Right lobe of liver (tissue), 6 donors: ENCODE data around the gene ACTN2. TPM values are rescaled to one million over a fixed set of nuclear protein-coding genes. Genes with fewer than 3 reads are reported as not detected.

Source experiments
- ATAC-seq, 4 donors: fragments of 200-7000 bp; cut with Tn5 transposase; one replicate each; pipeline ENCODE4 v1.9.1; 2020; ENCODE audit warnings: mild to moderate bottlenecking in 4 of 4, moderate library complexity in 4 of 4
- DNase-seq, 3 donors: peaks; one replicate each; pipeline ENCODE4 v3.0.0-alpha.2; 2020
- H3K27ac ChIP-seq, 3 donors: fragments of 200-600 bp; one replicate each; pipeline ENCODE4 v1.8.0; 2022
- H3K27me3 ChIP-seq, 2 donors: fragments of 200-600 bp; one replicate each; pipeline ENCODE4 v1.8.0; 2022
- H3K36me3 ChIP-seq, 4 donors: fragments of 200-600 bp; sonication (generic) in 1 of 4; one replicate each; pipeline versions ENCODE4 v1.5.1 to v1.8.0; 2017 to 2022; ENCODE audit warnings: control low read depth in 1 of 4
- H3K4me1 ChIP-seq, 4 donors: fragments of 200-600 bp; sonication (generic) in 1 of 4; one replicate each; pipeline versions ENCODE4 v1.5.1 to v1.8.0; 2017 to 2022; ENCODE audit warnings: control low read depth in 1 of 4
- H3K4me3 ChIP-seq, 3 donors: fragments of 200-600 bp; one replicate each; pipeline ENCODE4 v1.8.0; 2022
- H3K9me3 ChIP-seq, 4 donors: fragments of 200-600 bp; sonication (generic) in 1 of 4; one replicate each; pipeline versions ENCODE4 v1.5.1 to v1.8.0; 2017 to 2022; ENCODE audit warnings: control low read depth in 1 of 4
- CTCF ChIP-seq, 4 donors: fragments of 200-600 bp in 3 of 4; fragments of 450-650 bp in 1 of 4; IDR thresholded peaks; one replicate each; pipeline versions ENCODE4 v1.5.1 to v1.8.0; 2016 to 2022; ENCODE audit warnings: antibody characterized with exemption in 4 of 4, mild to moderate bottlenecking in 2 of 4
- POLR2A ChIP-seq: fragments of 450-650 bp; IDR thresholded peaks from one replicate; pipeline ENCODE4 v1.6.1; 2017; ENCODE audit warnings: antibody characterized with exemption, mild to moderate bottlenecking
- WGBS: methylation state at CpG from one replicate; pipeline ENCODE4 v1.1.6; 2018; ENCODE audit warnings: low coverage, low lambda C conversion rate; ENCODE audit not compliant: insufficient coverage; ENCODE audit errors: missing lambda C conversion rate; 5-methylcytosine and 5-hydroxymethylcytosine counted together
- intact Hi-C, 2 donors: fragments of 100-400 bp; cut with DNase I; formaldehyde crosslinking; loops; one replicate each; pipeline versions ENCODE4 v1.11.2 to v1.14.1; 2022
- total RNA-seq, 6 experiments: library from RNA; depleted of rRNA in 2 of 6; stranded (reverse); fragments of >200 nt in 2 of 6; fragmentation: NEBNext Ultra II Directional in 3 of 6; extraction: Animal tissue kit (Norgen Biotek cat#: 25700) in 3 of 6; gene quantifications; one replicate each; pipeline versions ENCODE4 v1.1.0 to v1.2.4, GENCODE V29; 2016 to 2023
- donor health status: DM: no; HTN: yes; CAD: no.
- donor health status: DM: no; HTN: no; CAD: no.
- donor health status: DM: no; HTN: no; CAD: no.
- donor health status: DM: no; HTN: yes; CAD: no.
- donor health status: DM: no; HTN: yes; CAD: no.

The ACTN2 gene
- total RNA-seq, 6 experiments from 2014 or later = 0.29 to 1.4 (median 0.58) TPM; not detected in 1

DNA sequence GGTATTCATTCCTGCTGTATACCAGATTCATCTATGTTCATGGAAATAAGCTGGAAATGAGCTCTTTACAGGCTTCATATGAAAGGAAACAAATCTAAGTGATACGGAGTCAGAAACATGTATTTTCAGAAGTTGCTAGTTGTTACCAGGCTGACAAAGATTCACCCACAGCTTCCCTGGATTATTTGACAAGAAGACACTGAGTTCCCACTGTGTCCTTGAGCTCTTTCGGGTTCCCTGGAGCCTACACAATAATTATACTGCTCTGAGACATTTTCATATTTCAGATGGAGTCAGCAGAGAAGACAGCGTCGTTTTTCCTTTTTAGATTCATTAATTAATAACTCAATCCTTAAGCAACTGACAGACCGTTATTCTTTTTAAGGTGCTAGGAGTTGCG, 79.5 kb downstream of the ACTN2 start:
- no peaks in the 10 kb centered on the region for H3K36me3 ChIP-seq
- H3K27ac ChIP-seq = no peak overlapping the region
- peaks cover 0 to 31% (median 14%) of the 10 kb centered on the region in 4 donors for H3K4me1 ChIP-seq
- no peak for ATAC-seq
- no peak overlapping the region for H3K4me3 ChIP-seq
- no peak for TF ChIP-seq CTCF (IDR thresholded peaks at IDR 0.05)
- TF ChIP-seq POLR2A = no peak
- WGBS = 33% methylated on average over 6 of the region's 6 CpGs
- DNase-seq = no peak
- no peaks in the 10 kb centered on the region for H3K9me3 ChIP-seq
- intact Hi-C loops = no loop called here
- H3K27me3 ChIP-seq = no peaks in the 10 kb centered on the region

- Histone ChIP-seq H3K4me3 (no peak overlapping the region), H3K4me1 (peaks cover 0 to 26% (median 11%) of the 10 kb centered on the region in 4 donors), H3K36me3 (no peaks in the 10 kb centered on the region), H3K9me3 (no peaks in the 10 kb centered on the region), H3K27ac (no peak overlapping the region), H3K27me3 (no peaks in the 10 kb centered on the region)
- intact Hi-C loops = no loop called here
- TF ChIP-seq POLR2A (no peak), CTCF (IDR thresholded peaks at IDR 0.05) (no peak)
- 8% methylated on average over 3 of the region's 3 CpGs for WGBS
- DNase-seq (no peak), ATAC-seq (peak; percentile 77 to 90 (median 87))
These were observed 80.2 kb downstream of the ACTN2 start for GRCh38 chr1:236766506-236766905.

DNA sequence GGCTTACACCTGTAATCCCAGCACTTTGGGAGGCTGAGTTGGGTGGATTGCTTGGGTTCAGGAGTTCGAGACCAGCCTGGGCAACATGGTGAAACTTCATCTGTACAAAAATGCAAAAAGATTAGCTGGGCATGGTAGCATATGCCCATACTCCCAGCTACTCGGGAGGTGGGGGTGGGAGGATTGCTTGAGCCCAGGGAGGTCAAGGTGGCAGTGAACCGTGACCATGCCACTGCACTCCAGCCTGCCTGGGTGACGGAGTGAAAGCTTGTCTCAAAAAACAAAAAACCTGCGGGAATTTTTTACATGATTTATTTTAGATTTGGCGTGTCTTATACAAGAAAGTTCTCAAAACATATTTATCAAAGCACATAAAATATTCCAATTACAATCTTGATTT, 81.0 kb downstream of the ACTN2 start:
- TF ChIP-seq CTCF (IDR thresholded peaks at IDR 0.05) = no peak
- TF ChIP-seq POLR2A = no peak
- H3K36me3 ChIP-seq = no peaks in the 10 kb centered on the region
- H3K4me3 ChIP-seq = no peak overlapping the region
- intact Hi-C loops = no loop called here
- no peak overlapping the region for H3K27ac ChIP-seq
- no peaks in the 10 kb centered on the region for H3K9me3 ChIP-seq
- peaks cover 0 to 20% (median 8%) of the 10 kb centered on the region in 4 donors for H3K4me1 ChIP-seq
- H3K27me3 ChIP-seq = no peaks in the 10 kb centered on the region
- DNase-seq = no peak
- no peak for ATAC-seq
- WGBS = 84% methylated on average over 6 of the region's 6 CpGs

DNA sequence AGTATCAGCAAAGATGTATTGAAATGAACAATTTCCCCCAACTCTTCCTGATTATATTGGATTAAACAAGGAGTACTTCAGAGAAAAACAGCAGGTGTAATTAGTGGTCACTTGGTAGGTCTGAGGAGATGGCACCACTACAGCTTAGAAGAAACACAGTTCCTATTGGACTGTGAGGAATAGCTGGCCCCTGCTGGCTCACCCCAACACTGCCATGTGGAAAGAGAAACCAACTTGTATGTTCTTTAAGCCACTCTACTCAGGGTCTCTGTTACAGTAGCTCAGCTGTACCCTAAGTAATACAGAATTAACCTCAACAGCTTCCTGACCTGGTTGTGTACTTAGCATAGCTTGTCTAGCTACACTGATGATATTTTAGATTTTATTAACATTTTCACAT, 82.3 kb downstream of the ACTN2 start:
- intact Hi-C loops = no loop called here
- H3K27ac ChIP-seq = no peak overlapping the region
- ATAC-seq (no peak), DNase-seq (no peak)
- no peaks in the 10 kb centered on the region for H3K27me3 ChIP-seq
- H3K4me3 ChIP-seq = no peak overlapping the region
- no peak for TF ChIP-seq POLR2A
- no peak for TF ChIP-seq CTCF (IDR thresholded peaks at IDR 0.05)
- no peaks in the 10 kb centered on the region for H3K36me3 ChIP-seq
- H3K4me1 ChIP-seq = peaks cover 0 to 20% (median 8%) of the 10 kb centered on the region in 4 donors
- no peaks in the 10 kb centered on the region for H3K9me3 ChIP-seq

DNA sequence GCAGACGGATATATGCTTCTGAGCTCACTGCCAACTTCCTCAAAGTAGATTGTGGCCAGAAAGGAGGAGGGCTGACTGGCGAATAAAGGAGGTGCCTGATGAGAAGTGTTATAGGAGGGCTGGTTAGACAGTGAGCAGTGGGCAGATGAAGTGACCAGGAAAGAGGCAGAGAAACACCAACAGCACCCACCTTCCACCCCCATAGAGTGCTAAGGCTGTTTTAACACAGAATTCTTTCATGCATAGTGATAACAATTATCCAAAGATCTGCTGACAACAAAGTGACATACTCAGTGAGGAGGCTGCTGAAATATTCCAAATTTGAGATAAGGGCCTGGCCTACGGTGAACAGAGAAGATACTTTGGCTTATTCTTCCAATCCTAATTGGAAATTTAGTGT, 87.6 kb downstream of the ACTN2 start:
- DNase-seq (no peak), ATAC-seq (no peak)
- Histone ChIP-seq H3K27ac (no peak overlapping the region), H3K9me3 (no peaks in the 10 kb centered on the region), H3K4me3 (no peak overlapping the region), H3K36me3 (no peaks in the 10 kb centered on the region), H3K27me3 (no peaks in the 10 kb centered on the region), H3K4me1 (no peaks in the 10 kb centered on the region)
- 68% methylated on average over 3 of the region's 3 CpGs for WGBS
- intact Hi-C loops = no loop called here
- TF ChIP-seq CTCF (IDR thresholded peaks at IDR 0.05) (no peak), POLR2A (no peak)
